GM20000 (cell line): ENCODE data around the gene ZNF385D.

ENCODE experiments used
- DNase-seq: peaks from one replicate; pipeline ENCODE4 v3.0.0; 2012; ENCODE audit warnings: low spot score
- CTCF ChIP-seq: IDR thresholded peaks from 2 replicates; pipeline ENCODE4 v1.5.1; 2012; ENCODE audit warnings: mild to moderate bottlenecking, control low read depth; ENCODE audit errors: extremely low read depth, missing control alignments

Gene ZNF385D

GRCh38 chr3:21543380-21544075, 207.5 kb downstream of the ZNF385D start:
- no peak for TF ChIP-seq CTCF
- no peak for DNase-seq

- DNase-seq: no peak
- no peak for TF ChIP-seq CTCF
Observed at GRCh38 chr3:21542656-21543379, 208.2 kb downstream of the ZNF385D start.

- no peak for DNase-seq
- TF ChIP-seq CTCF: no peak
Observed at GRCh38 chr3:21540265-21540664, 210.7 kb downstream of the ZNF385D start.

GRCh38 chr3:21534462-21534861, 216.5 kb downstream of the ZNF385D start:
- no peak for TF ChIP-seq CTCF
- no peak for DNase-seq

- TF ChIP-seq CTCF: no peak
Observed at GRCh38 chr3:21533002-21533401, 218.0 kb downstream of the ZNF385D start.

GRCh38 chr3:21531909-21532308, 219.1 kb downstream of the ZNF385D start:
- no peak for DNase-seq
- TF ChIP-seq CTCF: no peak

More at GRCh38 chr3:21533002-21533401, 218.0 kb downstream of the ZNF385D start:
- no peak for DNase-seq

- DNase-seq: no peak
- no peak for TF ChIP-seq CTCF
Observed at GRCh38 chr3:21528291-21528995, 222.6 kb downstream of the ZNF385D start.
